ENCODE data around the gene FGD5.
A peak's percentile ranks its signal among the peaks of the same experiment; 100 is the strongest.

The FGD5 gene

DNA sequence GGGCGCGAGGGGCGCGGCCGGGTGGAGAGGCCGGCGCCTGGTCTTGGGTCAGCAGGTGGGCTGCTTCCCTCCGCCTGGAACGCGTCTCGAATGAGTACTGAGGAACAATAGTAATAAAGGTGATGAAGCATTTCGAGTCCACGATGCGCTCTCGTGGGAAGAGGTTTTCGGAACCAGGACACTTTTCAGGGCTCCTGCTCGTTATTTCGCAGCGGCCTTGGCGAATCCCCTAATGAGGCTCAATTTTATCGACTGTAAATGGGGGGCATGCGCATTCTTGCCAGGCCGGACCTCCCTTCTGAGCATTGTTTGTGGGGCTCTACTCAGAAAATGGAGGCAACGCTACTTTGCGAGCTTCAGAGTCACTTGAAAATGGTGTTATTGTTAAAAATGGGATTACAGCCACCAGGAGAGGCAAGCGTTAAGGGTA lies 129.9 kb downstream of the FGD5 start:
- no peak overlapping the region for H3K14ac ChIP-seq (ENCODE audit: low read length in 2 of 2)
- no peak overlapping the region for H3K18ac ChIP-seq (ENCODE audit: low read depth in 1 of 2, low read length in 2 of 2)
- peak overlapping the region; percentile 45 to 96 for H3K4me3 ChIP-seq (ENCODE audit: insufficient read depth in 1 of 2, low read depth in 1 of 2, low read length in 2 of 2)
- no peak overlapping the region for H4K8ac ChIP-seq (ENCODE audit: low read length)
- H2BK120ac ChIP-seq (ENCODE audit: low read depth, low read length): peak overlapping the region; percentile 19
- DNase-seq: no peak
- no peak overlapping the region for H2BK15ac ChIP-seq (ENCODE audit: low read depth, poor library complexity, severe bottlenecking)
- H2AFZ ChIP-seq (ENCODE audit: low read depth, low read length): no peak overlapping the region
- H3K4me1 ChIP-seq (ENCODE audit: control insufficient read depth, insufficient read depth, low read depth, low read length): peaks cover 2% of the 10 kb centered on the region
- H3K36me3 ChIP-seq (ENCODE audit: control insufficient read depth in 1 of 2, insufficient read depth in 2 of 2, low read depth in 1 of 2, low read length in 2 of 2): peaks cover 3 to 21% of the 10 kb centered on the region in 2 experiments
- 2% methylated on average over 25 of the region's 26 CpGs for WGBS
- H3K9me3 ChIP-seq (ENCODE audit: control insufficient read depth, low read length): no peaks in the 10 kb centered on the region
- H3K27me3 ChIP-seq (ENCODE audit: control insufficient read depth in 1 of 2, insufficient read depth in 1 of 2, low read length in 2 of 2): no peaks in the 10 kb centered on the region
- no peak overlapping the region for H2BK12ac ChIP-seq (ENCODE audit: low read length in 2 of 2)
- peak overlapping the region; percentile 62 for H3K27ac ChIP-seq (ENCODE audit: low read length, poor library complexity, severe bottlenecking)
- no peak overlapping the region for H2BK5ac ChIP-seq (ENCODE audit: low read depth, low read length, poor library complexity, severe bottlenecking)
- peak overlapping the region in 1 of 2 experiments; percentile 91 for H3K4ac ChIP-seq (ENCODE audit: low read depth in 1 of 2, low read length in 2 of 2)
- H2AK5ac ChIP-seq (ENCODE audit: low read length, severe bottlenecking): peak overlapping the region; percentile 87
- no peak overlapping the region for H3K23ac ChIP-seq (ENCODE audit: low read length in 2 of 2)
- peak overlapping the region; percentile 68 for H3K4me2 ChIP-seq (ENCODE audit: low read length, poor library complexity, severe bottlenecking)
- H3K79me1 ChIP-seq (replicated peaks; ENCODE audit: low read length, poor library complexity, severe bottlenecking): peaks cover 5% of the 10 kb centered on the region
- peak overlapping the region; percentile 96 for H3K9ac ChIP-seq (ENCODE audit: low read length)
- H4K91ac ChIP-seq (ENCODE audit: low read length): no peak overlapping the region

DNA sequence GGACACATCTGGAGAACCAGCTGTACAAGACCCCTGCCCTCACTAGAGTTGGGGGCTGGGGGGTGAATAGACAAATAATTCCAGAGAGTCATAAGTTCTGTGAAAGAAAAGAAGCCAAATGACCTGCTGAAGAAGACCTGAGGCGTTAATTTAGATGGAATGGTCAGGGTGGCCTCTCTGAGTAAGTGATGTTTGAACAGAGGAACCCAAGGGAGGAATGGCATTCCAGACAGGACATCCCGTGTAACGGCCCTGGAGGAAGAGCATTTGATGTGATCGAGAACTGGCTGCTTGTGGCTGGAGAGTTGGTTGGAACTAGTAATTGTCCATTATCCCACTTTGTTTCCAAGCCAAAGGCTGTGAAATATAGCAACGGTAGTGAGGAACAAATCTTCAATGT lies 130.4 kb downstream of the FGD5 start:
- Histone ChIP-seq H3K9me3 (ENCODE audit: control insufficient read depth, low read length) (no peaks in the 10 kb centered on the region), H4K91ac (ENCODE audit: low read length) (no peak overlapping the region), H3K9ac (ENCODE audit: low read length) (peak overlapping the region; percentile 96), H3K4me1 (ENCODE audit: control insufficient read depth, insufficient read depth, low read depth, low read length) (peaks cover 2% of the 10 kb centered on the region), H3K27ac (ENCODE audit: low read length, poor library complexity, severe bottlenecking) (peak overlapping the region; percentile 62), H2BK5ac (ENCODE audit: low read depth, low read length, poor library complexity, severe bottlenecking) (no peak overlapping the region), H2BK120ac (ENCODE audit: low read depth, low read length) (peak overlapping the region; percentile 19), H3K14ac (ENCODE audit: low read length in 2 of 2) (peak overlapping the region in 1 of 2 experiments; percentile 32), H3K18ac (ENCODE audit: low read depth in 1 of 2, low read length in 2 of 2) (peak overlapping the region in 1 of 2 experiments; percentile 40), H3K4me2 (ENCODE audit: low read length, poor library complexity, severe bottlenecking) (peak overlapping the region; percentile 68), H2AFZ (ENCODE audit: low read depth, low read length) (no peak overlapping the region), H2BK12ac (ENCODE audit: low read length in 2 of 2) (peak overlapping the region in 1 of 2 experiments; percentile 25), H3K79me1 (replicated peaks; ENCODE audit: low read length, poor library complexity, severe bottlenecking) (peaks cover 5% of the 10 kb centered on the region), H2AK5ac (ENCODE audit: low read length, severe bottlenecking) (peak overlapping the region; percentile 87), H3K4ac (ENCODE audit: low read depth in 1 of 2, low read length in 2 of 2) (peak overlapping the region in 1 of 2 experiments; percentile 91), H2BK15ac (ENCODE audit: low read depth, poor library complexity, severe bottlenecking) (no peak overlapping the region), H3K4me3 (ENCODE audit: insufficient read depth in 1 of 2, low read depth in 1 of 2, low read length in 2 of 2) (peak overlapping the region in 1 of 2 experiments; percentile 96), H3K27me3 (ENCODE audit: control insufficient read depth in 1 of 2, insufficient read depth in 1 of 2, low read length in 2 of 2) (no peaks in the 10 kb centered on the region), H3K23ac (ENCODE audit: low read length in 2 of 2) (no peak overlapping the region), H4K8ac (ENCODE audit: low read length) (no peak overlapping the region), H3K36me3 (ENCODE audit: control insufficient read depth in 1 of 2, insufficient read depth in 2 of 2, low read depth in 1 of 2, low read length in 2 of 2) (peaks cover 3 to 16% of the 10 kb centered on the region in 2 experiments)
- WGBS: 57% methylated on average over 4 of the region's 5 CpGs
- peak; percentile 14 for DNase-seq

DNA sequence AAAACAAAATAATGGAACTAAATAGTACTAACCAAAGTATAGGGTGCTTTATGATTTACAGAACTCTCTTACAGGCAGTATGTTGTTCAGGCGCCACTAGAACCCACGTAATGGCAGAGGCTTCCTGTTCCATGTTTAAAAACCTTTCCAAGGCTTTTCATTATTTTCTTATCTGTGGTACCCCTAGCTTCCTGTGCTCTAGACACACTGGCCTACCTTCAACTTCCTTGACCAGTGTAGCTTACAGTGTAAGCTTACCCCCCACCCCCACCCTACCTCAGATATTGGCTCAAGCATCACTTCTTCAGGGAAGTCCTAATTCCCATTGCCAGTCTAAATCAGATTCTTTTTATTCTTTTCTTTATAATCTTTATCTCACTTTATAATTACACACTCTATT lies 131.5 kb downstream of the FGD5 start:
- Histone ChIP-seq H3K18ac (ENCODE audit: low read depth in 1 of 2, low read length in 2 of 2) (no peak overlapping the region), H2BK15ac (ENCODE audit: low read depth, poor library complexity, severe bottlenecking) (no peak overlapping the region), H3K14ac (ENCODE audit: low read length in 2 of 2) (no peak overlapping the region), H3K27me3 (ENCODE audit: control insufficient read depth in 1 of 2, insufficient read depth in 1 of 2, low read length in 2 of 2) (no peaks in the 10 kb centered on the region), H3K4me1 (ENCODE audit: control insufficient read depth, insufficient read depth, low read depth, low read length) (peaks cover 2% of the 10 kb centered on the region), H3K36me3 (ENCODE audit: control insufficient read depth in 1 of 2, insufficient read depth in 2 of 2, low read depth in 1 of 2, low read length in 2 of 2) (peaks cover 2 to 6% of the 10 kb centered on the region in 2 experiments), H3K79me1 (replicated peaks; ENCODE audit: low read length, poor library complexity, severe bottlenecking) (peaks cover 5% of the 10 kb centered on the region), H2AK5ac (ENCODE audit: low read length, severe bottlenecking) (no peak overlapping the region), H2BK120ac (ENCODE audit: low read depth, low read length) (no peak overlapping the region), H3K23ac (ENCODE audit: low read length in 2 of 2) (no peak overlapping the region), H3K4me3 (ENCODE audit: insufficient read depth in 1 of 2, low read depth in 1 of 2, low read length in 2 of 2) (no peak overlapping the region), H2BK5ac (ENCODE audit: low read depth, low read length, poor library complexity, severe bottlenecking) (no peak overlapping the region), H3K9ac (ENCODE audit: low read length) (no peak overlapping the region), H3K27ac (ENCODE audit: low read length, poor library complexity, severe bottlenecking) (no peak overlapping the region), H3K4me2 (ENCODE audit: low read length, poor library complexity, severe bottlenecking) (no peak overlapping the region), H2BK12ac (ENCODE audit: low read length in 2 of 2) (no peak overlapping the region), H2AFZ (ENCODE audit: low read depth, low read length) (no peak overlapping the region), H3K9me3 (ENCODE audit: control insufficient read depth, low read length) (no peaks in the 10 kb centered on the region), H4K91ac (ENCODE audit: low read length) (no peak overlapping the region), H4K8ac (ENCODE audit: low read length) (no peak overlapping the region), H3K4ac (ENCODE audit: low read depth in 1 of 2, low read length in 2 of 2) (no peak overlapping the region)
- 96% methylated on average over 2 of the region's 2 CpGs for WGBS
- DNase-seq: no peak

DNA sequence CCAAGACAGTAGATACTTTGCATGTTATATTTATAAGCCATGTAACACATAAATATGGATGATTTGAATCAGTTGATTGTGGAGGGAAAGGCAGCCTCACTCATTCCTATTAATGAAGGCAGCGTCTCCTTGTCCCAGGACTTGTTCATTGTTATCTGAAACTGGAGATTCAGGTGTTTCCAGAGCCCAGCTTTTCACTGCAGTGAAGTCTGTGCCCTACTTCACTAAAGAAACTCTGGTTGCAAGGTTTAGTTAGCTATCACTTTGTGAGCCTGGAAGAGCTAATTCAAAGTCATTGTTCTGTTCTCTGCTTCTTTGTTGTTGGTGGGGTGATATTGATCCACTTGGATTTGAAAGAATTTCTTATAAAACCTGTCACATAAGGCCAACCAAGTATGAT lies 138.4 kb downstream of the FGD5 start:
- H2AFZ ChIP-seq (ENCODE audit: low read depth, low read length): no peak overlapping the region
- H3K36me3 ChIP-seq (ENCODE audit: control insufficient read depth in 1 of 2, insufficient read depth in 2 of 2, low read depth in 1 of 2, low read length in 2 of 2): peaks cover 0 to 11% of the 10 kb centered on the region in 2 experiments
- no peak overlapping the region for H2BK15ac ChIP-seq (ENCODE audit: low read depth, poor library complexity, severe bottlenecking)
- no peaks in the 10 kb centered on the region for H3K9me3 ChIP-seq (ENCODE audit: control insufficient read depth, low read length)
- H2BK120ac ChIP-seq (ENCODE audit: low read depth, low read length): no peak overlapping the region
- H3K9ac ChIP-seq (ENCODE audit: low read length): no peak overlapping the region
- H2AK5ac ChIP-seq (ENCODE audit: low read length, severe bottlenecking): no peak overlapping the region
- H3K4me3 ChIP-seq (ENCODE audit: insufficient read depth in 1 of 2, low read depth in 1 of 2, low read length in 2 of 2): no peak overlapping the region
- no peaks in the 10 kb centered on the region for H3K27me3 ChIP-seq (ENCODE audit: control insufficient read depth in 1 of 2, insufficient read depth in 1 of 2, low read length in 2 of 2)
- H3K18ac ChIP-seq (ENCODE audit: low read depth in 1 of 2, low read length in 2 of 2): no peak overlapping the region
- no peak overlapping the region for H3K23ac ChIP-seq (ENCODE audit: low read length in 2 of 2)
- no peak for DNase-seq
- 100% methylated on average over 1 of the region's 1 CpG for WGBS
- no peak overlapping the region for H4K91ac ChIP-seq (ENCODE audit: low read length)
- no peak overlapping the region for H3K4me2 ChIP-seq (ENCODE audit: low read length, poor library complexity, severe bottlenecking)
- H4K8ac ChIP-seq (ENCODE audit: low read length): no peak overlapping the region
- no peak overlapping the region for H2BK5ac ChIP-seq (ENCODE audit: low read depth, low read length, poor library complexity, severe bottlenecking)
- H3K27ac ChIP-seq (ENCODE audit: low read length, poor library complexity, severe bottlenecking): no peak overlapping the region
- no peaks in the 10 kb centered on the region for H3K4me1 ChIP-seq (ENCODE audit: control insufficient read depth, insufficient read depth, low read depth, low read length)
- no peak overlapping the region for H2BK12ac ChIP-seq (ENCODE audit: low read length in 2 of 2)
- no peak overlapping the region for H3K4ac ChIP-seq (ENCODE audit: low read depth in 1 of 2, low read length in 2 of 2)
- H3K79me1 ChIP-seq (replicated peaks; ENCODE audit: low read length, poor library complexity, severe bottlenecking): peaks cover 11% of the 10 kb centered on the region
- no peak overlapping the region for H3K14ac ChIP-seq (ENCODE audit: low read length in 2 of 2)
